PC-9 (cell line): ENCODE data around the gene KPNA2.

Experiments used
- EZH2 ChIP-seq: fragments of 200-600 bp; sonication (generic); IDR thresholded peaks from 2 replicates; pipeline ENCODE4 v1.8.0; 2017; ENCODE audit warnings: antibody characterized with exemption, low read depth
- TF ChIP-seq, protein P1 (sequence below): fragments of 200-600 bp; sonication (generic); conservative IDR thresholded peaks from 2 replicates; pipeline ENCODE4 v1.6.1; 2017; ENCODE audit warnings: mixed run types, antibody characterized with exemption, mild to moderate bottlenecking, moderate library complexity

DNA sequence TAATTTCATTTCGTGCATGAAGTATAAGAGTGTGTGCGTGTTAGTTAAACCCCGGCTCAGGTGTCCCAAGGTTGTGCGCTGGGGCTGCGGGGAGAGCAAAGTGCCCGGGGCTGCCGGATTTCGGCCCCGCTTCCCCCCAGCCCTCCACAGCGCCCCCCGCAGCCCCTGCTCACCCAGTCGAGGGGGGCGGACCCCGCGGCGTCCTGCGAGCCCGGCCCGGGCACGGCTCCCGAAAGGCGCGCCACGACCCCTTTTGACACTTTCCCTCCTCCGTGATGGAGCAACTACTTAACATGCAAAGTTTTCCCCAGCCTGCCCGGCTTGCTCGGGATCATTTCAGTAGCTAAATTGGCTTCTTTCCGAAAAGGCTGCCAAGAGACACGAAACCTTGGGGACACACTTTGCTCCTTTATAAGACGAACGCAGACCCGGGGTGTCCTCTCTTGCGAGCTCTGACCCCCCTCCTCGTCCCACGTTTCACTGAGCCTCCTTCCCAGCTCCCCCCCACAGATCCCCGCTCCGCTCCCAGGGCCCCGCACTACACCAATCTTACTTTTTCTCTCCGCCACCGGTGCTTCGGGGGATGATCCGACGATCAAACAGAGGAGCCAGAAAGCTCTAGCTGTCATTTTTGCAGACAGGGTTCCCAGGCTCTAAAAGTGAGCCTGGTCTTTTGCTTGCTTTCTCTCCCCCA lies 39.8 kb upstream of the KPNA2 start:
- TF ChIP-seq, protein P1, sequence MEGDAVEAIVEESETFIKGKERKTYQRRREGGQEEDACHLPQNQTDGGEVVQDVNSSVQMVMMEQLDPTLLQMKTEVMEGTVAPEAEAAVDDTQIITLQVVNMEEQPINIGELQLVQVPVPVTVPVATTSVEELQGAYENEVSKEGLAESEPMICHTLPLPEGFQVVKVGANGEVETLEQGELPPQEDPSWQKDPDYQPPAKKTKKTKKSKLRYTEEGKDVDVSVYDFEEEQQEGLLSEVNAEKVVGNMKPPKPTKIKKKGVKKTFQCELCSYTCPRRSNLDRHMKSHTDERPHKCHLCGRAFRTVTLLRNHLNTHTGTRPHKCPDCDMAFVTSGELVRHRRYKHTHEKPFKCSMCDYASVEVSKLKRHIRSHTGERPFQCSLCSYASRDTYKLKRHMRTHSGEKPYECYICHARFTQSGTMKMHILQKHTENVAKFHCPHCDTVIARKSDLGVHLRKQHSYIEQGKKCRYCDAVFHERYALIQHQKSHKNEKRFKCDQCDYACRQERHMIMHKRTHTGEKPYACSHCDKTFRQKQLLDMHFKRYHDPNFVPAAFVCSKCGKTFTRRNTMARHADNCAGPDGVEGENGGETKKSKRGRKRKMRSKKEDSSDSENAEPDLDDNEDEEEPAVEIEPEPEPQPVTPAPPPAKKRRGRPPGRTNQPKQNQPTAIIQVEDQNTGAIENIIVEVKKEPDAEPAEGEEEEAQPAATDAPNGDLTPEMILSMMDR, result no peak
- TF ChIP-seq EZH2, result no peak
